Right ventricle myocardium superior (tissue), 1 donor: ENCODE results near the gene REC114. TPM values are rescaled to one million over a fixed set of nuclear protein-coding genes. Genes with fewer than 3 reads are reported as not detected.

ENCODE experiments used
- ATAC-seq: fragments of 200-7000 bp; cut with Tn5 transposase; one replicate; pipeline ENCODE4 v1.9.1; 2020; ENCODE audit warnings: mild to moderate bottlenecking; ENCODE audit not compliant: poor library complexity
- DNase-seq: peaks from one replicate; pipeline ENCODE4 v3.0.0-alpha.2; 2020
- intact Hi-C: fragments of 100-400 bp; cut with DNase I; formaldehyde crosslinking; loops from one replicate; pipeline ENCODE4 v1.11.2; 2022
- total RNA-seq: library from RNA; stranded (reverse); fragmentation: NEBNext Ultra II Directional; extraction: Animal tissue kit (Norgen Biotek cat#: 25700); gene quantifications from one replicate; pipeline ENCODE4 v1.2.1, GENCODE V29; 2021
- donor health status: DM: no; HTN: yes; CAD: no; lungs with severe emphysema.

Gene REC114
- total RNA-seq, 1 donor from 2014 or later = 1.00 TPM

GRCh38 chr15:73594109-73594508 lies 151.1 kb downstream of the REC114 start:
- ATAC-seq = no peak
- intact Hi-C loops = no loop called here
- DNase-seq = no peak

DNA sequence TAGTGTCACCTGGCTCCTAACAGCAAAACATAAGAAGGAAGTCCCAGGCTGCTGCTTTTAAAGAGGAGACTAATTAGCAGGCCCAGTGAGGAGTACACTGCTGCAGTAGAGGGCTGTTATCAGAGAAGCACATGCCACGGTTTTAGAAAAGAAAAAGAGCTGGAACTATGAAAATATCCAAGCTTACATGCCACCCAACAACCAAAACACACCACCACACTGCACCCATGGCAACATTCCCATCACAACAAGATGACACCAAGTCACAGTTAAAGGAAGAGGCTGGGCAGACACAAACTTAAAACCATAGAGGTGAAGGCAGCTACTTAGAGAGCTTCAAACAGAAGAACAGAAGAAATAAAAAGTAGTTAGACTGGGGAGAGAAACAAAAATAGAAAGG lies 153.2 kb downstream of the REC114 start:
- ATAC-seq = peak; percentile 12
- DNase-seq = no peak
- intact Hi-C loops = no loop called here

GRCh38 chr15:73597036-73597638 lies 154.2 kb downstream of the REC114 start:
- intact Hi-C loops = no loop called here
- DNase-seq (no peak), ATAC-seq (no peak)

DNA sequence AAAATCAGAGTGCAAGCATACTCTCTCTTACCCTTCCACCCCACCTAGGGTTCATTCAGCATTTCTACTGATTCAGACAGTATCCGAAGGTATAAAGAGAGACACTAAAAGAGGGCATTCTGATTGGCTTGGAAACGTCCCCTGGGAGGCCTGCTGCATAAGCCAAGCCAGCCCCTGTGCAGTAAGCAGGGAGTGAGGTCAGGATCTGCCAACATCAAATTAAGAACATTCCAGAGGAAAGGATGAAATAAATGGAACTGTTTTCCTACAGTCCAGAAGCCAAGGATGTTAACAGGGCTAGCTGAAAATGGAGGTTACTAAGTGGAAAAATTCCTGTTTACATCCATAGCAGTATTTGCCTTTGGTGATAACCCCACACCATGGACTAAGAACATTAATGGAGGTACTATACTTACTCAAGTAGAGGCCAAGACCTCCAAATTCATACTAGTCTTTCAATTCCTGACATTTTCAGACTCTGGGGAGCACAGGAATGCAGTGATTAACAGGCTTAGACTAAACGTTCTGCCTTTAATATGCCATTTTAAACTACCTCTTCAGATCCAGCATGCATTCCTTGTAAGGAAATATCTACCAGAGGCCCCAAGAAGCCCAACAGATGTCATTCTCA lies 155.7 kb downstream of the REC114 start:
- ATAC-seq (peak; percentile 21), DNase-seq (peak; percentile 43)
- intact Hi-C loops = no loop called here

DNA sequence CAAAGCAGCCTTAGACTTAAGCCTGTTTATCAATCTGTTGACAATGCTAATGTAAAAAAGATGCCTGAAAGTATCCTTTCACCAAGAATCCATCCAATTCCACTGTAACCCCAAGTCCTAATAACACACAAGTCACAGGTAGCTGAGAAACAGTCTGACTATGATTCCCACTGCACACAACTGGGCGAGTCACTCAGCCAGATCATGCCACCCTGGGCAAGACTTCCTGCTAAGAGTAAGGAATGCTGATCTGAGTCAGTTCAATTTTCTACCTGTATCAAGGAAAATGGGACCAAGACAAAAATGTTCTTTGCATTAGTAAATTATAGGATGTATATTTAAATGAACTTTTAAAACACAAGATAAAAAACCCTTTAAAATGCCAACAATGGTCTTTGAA lies 157.0 kb downstream of the REC114 start:
- no peak for ATAC-seq
- intact Hi-C loops = no loop called here
- no peak for DNase-seq

- ATAC-seq (no peak), DNase-seq (no peak)
- intact Hi-C loops = no loop called here
These were observed 157.7 kb downstream of the REC114 start for GRCh38 chr15:73600413-73601335.

- DNase-seq (no peak), ATAC-seq (peak; percentile 64)
- intact Hi-C loops = no loop called here
These were observed 158.8 kb downstream of the REC114 start for GRCh38 chr15:73601451-73602445.

DNA sequence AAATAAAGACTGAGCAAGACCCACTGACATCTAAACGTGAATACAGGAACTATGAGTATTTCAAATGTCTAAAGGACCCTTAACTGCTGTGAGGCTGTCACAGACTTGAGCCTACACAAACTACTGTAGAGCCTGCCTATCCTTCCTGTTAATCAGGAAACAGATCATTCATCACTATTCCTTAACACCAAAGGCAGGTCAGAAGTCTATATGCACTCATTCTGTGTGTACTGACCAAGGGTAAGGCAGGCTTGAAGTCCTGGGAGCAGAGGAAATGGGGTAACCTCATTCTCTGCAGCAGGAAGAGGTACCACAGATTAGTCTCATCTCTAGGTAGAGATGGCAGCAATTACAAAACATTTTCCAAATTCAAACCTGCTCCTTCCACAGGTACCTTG lies 159.5 kb downstream of the REC114 start:
- DNase-seq (no peak), ATAC-seq (no peak)
- intact Hi-C loops = no loop called here

- peak; percentile 45 for ATAC-seq
- intact Hi-C loops = no loop called here
- DNase-seq = no peak
These were observed 160.0 kb downstream of the REC114 start for GRCh38 chr15:73602992-73603391.

GRCh38 chr15:73604477-73604876 lies 161.5 kb downstream of the REC114 start:
- ATAC-seq = no peak
- intact Hi-C loops = no loop called here
- DNase-seq = no peak

DNA sequence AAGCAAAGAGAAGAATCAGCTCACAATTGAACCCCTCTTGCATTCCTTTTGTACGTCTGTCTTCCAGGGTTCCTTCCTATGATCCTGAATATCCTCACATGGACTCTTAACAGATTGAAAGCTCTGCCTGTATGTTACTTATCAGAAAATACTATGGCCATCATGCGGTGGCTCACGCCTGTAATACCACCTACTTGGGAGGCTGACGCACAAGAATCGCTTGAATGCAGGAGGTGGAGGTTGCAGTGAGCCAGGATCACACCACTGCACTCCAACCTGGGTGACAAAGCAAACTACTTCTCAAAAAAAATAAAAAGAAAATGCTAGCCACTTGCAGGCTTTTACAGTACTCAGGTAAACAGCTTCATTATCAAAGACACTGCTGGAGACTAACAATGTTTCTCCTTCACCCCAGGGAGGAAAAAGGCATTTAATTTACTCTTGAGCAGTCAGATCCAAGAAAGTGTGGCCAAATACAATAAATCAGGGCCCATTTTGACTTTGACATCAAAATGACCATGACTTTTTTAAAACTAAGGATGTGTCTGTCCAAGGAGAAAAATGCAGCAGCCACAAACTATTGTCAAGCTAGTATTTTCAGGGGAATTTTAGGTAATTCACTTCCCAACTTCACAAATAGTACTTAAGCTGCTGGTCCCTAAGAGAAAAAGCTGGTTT lies 162.9 kb downstream of the REC114 start:
- no peak for ATAC-seq
- intact Hi-C loops = no loop called here
- DNase-seq = no peak

DNA sequence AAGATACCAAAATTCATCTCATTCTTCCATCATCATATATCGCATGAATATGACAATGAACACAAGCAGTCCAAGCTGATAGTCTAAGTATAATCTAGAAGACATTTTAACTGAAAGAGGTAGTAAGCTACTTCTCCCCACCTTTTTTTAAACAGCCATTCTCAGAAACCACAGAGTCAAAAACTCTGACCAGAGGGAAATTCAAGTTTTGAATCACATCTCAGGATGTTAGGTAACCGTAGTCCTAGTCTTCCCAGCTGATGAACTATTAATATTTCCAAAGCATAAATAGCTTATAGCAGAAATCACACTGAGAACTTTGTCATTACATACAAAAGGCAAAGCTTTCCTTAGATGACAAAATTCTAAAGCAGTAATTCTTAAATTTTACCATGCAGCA lies 164.4 kb downstream of the REC114 start:
- ATAC-seq (no peak), DNase-seq (no peak)
- intact Hi-C loops = no loop called here

DNA sequence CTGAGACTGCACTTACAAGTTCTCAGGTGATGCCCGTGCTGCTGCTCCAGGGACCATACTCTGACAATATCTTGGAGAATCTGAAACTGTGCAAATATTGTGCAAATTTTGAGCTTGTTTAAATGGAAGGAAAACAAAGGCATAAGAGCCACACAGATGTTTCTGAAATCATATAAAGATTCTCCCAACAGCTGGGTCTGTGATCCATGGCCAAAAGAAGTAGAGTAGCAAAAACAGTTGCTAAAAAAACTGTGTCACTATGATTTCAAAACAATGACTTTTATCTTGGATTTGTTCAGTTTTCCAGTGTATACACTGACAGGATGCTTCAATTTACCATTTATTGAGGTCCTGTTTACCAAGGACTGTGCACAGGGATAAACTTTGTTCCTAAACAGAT lies 164.9 kb downstream of the REC114 start:
- intact Hi-C loops = no loop called here
- DNase-seq (no peak), ATAC-seq (no peak)

DNA sequence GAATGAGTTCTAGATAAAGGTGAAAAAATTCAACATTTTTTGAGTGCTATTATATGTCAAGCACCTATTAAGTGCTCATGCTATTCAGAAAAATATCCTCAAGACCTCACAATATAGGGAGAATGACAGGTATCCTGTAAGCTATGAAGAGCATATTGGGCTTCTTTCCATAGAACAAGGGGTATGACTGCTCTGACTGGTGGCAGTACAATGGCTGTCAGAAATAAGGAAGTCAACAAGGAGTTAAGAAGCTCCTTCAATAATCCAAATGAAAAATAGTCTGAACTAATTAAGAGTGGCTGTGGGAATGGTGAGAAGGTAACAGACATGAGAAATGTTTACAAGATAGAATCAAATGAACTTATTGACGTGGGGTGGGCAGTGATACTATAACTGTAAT lies 165.5 kb downstream of the REC114 start:
- intact Hi-C loops = no loop called here
- ATAC-seq = no peak

DNA sequence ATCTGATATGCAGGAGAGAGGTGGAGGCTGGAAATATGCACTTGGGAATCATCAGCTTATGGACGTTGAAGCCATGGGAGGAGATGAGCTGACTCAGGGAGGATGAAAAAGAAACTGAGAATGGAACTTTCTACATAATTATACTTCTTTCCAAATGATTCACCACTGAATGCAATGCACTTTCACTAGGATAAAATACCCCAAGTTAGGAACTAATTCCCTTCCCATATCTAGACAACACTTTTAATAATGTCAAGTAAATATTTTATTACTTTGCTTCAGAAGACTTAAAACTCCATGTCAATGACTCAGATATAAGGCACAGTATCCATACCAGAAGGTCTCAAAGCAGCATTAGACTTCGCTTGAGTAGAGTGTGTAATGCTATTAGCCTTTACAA lies 166.0 kb downstream of the REC114 start:
- intact Hi-C loops = no loop called here
- ATAC-seq = peak; percentile 16

More for the DNA sequence above, 165.5 kb downstream of the REC114 start:
- DNase-seq = no peak

More for the DNA sequence above, 166.0 kb downstream of the REC114 start:
- no peak for DNase-seq
